Measurements from ENCODE around the gene RFTN1.
"Not testable (repeated sequence)": the region's sequence is repeated elsewhere in the genome, so short reads cannot be mapped to it uniquely, and the experiment has no call there.

The RFTN1 gene

DNA sequence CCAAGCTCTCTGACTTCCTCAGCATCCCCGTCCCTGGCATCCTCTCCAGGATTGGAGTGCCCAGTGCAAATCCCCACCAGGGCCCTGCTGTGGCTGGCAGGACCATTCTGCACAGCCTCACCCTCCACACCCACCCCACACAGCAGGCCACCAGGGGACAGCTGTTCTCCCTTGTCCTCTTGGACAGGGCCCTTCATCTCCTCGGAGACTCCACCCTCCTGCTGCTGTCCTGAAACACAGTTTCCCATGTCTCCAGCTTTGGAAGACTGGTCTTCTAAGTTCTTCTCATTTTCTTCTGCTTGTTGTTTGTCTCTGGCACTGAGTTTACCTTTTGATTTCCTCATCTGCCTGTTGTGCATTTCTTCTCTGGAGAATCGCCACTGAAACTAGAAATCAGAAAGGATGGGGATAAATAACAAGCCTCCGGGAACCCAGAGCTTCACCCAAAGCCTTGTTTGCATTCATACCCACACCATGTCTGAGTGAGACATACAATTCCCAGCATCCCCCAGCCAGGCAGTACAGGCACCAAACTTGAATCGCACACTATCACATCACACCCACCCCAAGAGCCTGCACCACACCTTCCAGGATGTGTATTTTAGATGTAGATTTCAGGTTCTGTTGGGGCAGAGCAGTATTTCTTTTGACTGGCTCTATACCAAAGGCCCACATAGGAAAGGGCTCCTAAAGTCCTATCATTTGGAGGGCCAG lies 196.5 kb downstream of the RFTN1 start:
- in situ Hi-C loops (cut with HindIII; ENCODE audit: low sequenced_read_pairs), result no loop called here

DNA sequence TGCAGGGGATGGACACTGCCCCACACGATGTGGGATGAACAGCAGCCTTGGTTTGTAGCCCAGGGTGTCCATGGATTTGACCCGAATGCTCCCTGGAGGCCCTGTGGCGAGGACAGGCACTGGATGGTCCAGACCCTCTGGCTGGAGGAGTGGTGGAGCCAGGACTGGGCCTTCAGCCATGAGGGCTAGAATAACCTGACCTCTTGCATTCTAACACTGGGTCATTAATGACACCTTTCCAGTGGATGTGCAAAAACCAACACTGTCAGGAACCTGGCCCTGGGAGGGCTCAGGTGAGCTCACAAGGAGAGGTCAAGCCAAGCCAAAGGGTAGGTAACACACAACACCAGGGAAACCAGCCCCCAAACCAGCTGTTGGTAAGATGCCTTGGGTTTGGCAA lies 197.1 kb downstream of the RFTN1 start:
- in situ Hi-C loops (cut with HindIII; ENCODE audit: low sequenced_read_pairs), result no loop called here

- in situ Hi-C loops (cut with HindIII; ENCODE audit: low sequenced_read_pairs), result no loop called here
Observed at GRCh38 chr3:16315623-16316022, 197.9 kb downstream of the RFTN1 start.

DNA sequence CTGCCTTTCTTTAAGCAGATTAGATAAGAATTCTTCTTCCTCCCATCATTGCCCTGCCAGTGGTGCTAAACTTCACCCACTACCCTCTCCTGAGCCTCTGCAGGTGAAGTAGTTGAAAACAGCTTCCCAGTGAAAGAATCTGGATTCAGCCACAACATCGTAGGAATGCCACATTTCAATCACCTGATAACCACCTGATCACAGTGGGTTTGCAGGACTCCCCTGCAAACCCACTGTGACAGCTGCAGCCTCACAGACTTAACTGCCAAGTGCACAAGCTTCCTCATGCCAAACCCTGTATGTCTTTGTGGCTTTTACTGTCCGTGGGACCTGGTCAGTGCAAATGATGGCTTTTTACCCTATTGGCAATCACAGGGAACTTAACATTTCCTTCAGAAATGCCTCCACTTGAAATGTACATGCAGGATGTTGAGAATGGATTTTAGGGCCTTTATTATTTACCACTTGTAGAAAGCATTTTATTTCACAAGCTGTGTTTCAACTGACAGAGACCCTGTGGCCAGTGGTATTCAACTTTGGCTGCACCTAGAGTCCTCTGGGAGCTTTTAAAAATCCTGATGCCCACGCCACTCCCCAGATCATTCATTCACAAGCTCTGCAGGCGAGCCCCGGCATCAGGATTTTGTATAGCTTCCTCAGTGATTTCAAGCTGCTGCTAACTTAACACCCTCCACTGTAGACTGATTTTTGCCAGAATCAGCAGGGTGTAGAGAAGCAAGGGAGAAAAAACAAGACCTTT lies 199.4 kb downstream of the RFTN1 start:
- in situ Hi-C loops (cut with HindIII; ENCODE audit: low sequenced_read_pairs), result no loop called here

DNA sequence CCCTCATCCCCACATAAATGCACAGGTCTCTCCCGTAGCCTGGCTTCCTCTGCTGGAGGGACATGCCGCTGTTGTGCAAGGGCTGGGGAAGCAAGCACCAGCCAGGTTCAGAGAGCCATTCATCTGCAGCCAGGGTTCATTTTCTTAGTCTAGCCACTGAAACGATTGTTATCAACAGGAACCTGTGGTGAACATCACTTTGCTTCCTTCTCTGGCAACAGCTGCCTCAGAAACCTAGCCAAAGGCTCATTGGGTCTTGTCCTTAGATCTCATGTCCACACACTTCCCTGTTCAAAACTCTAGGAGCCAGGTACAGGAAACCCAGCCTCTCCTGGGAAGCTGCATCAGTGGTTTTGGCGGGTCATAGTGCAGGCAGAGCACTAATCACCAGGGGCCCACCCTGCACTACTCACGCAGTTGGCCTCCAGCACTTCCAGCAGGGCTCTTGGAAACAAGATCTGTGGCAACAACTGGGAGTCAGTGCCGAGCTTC lies 201.5 kb downstream of the RFTN1 start:
- in situ Hi-C loops (cut with HindIII; ENCODE audit: low sequenced_read_pairs), result no loop called here

GRCh38 chr3:16310486-16310885 lies 203.0 kb downstream of the RFTN1 start:
- in situ Hi-C loops (cut with HindIII; ENCODE audit: low sequenced_read_pairs), result not testable (repeated sequence)

DNA sequence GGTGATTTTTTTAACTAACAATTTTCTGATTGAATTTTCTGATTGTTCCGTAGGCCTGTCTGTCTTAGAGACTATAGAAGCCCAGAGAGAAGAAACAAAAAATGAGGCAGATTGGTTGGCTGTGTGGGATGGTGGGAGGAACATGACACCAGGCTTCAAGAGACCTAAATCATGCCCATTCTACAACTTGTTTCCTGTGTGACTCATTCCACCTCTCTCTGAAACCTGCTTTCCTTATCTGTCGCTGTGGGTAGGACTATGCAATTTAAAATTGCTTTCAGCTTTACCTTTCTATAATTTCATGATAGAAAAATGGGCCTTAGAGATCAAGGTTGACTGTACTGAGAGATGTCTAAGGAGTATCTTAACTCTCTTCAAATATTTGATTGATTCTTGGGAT lies 203.9 kb downstream of the RFTN1 start:
- in situ Hi-C loops (cut with HindIII; ENCODE audit: low sequenced_read_pairs), result no loop called here

- in situ Hi-C loops (cut with HindIII; ENCODE audit: low sequenced_read_pairs), result no loop called here
Observed at GRCh38 chr3:16308727-16309126, 204.8 kb downstream of the RFTN1 start.

DNA sequence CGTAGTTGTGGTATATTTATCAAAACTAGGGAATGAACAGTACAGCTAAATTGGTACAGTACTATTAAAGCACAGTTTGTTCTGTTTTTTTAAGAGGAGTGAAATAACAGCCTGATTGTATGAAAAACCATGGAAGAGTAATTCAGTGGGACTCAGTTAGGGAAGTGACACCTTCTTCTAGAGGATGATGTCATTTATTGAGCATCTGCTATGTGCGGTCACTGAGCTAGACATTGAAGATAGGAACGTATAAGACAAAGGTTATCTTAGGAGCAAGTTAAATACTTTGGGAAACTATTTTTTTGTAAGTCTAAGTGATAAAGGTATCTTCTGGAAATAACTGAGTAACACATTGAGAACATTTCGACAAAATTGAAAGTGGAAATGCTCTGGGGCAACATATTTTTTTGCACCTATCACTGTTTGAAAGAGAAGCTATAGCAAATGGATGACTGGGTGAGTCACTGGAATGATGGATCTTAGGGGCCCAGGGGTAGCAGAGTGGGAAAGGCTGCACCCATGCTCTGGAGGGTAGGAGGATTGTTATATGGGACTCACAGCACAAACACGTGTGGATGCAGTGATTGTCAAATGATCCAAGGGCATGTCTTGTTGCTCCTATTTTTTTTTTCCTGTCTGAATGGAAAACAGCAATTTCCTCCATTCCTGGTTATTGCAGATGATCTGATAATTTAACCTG lies 205.5 kb downstream of the RFTN1 start:
- in situ Hi-C loops (cut with HindIII; ENCODE audit: low sequenced_read_pairs), result no loop called here

DNA sequence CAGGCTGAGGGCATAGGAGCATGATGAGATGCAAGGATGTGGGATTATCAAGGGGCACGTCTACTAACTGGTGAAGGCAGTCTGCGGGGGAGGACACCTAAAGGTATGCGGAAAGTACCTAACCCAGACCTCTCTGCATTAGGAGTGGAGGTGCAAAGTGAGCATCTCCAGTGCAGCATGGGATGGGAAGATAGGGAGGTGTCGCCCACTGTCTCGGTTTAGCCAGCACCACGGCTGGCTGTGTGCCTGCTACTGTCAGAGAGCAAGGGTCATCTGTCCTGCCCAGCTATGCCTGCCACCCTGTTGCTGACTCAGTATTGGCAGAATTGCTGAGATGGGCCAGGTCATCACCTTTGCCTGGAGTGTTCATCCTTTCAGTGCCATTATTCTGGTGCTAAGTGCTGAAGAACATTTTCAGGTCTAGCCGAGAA lies 208.4 kb downstream of the RFTN1 start:
- in situ Hi-C loops (cut with HindIII; ENCODE audit: low sequenced_read_pairs), result no loop called here

DNA sequence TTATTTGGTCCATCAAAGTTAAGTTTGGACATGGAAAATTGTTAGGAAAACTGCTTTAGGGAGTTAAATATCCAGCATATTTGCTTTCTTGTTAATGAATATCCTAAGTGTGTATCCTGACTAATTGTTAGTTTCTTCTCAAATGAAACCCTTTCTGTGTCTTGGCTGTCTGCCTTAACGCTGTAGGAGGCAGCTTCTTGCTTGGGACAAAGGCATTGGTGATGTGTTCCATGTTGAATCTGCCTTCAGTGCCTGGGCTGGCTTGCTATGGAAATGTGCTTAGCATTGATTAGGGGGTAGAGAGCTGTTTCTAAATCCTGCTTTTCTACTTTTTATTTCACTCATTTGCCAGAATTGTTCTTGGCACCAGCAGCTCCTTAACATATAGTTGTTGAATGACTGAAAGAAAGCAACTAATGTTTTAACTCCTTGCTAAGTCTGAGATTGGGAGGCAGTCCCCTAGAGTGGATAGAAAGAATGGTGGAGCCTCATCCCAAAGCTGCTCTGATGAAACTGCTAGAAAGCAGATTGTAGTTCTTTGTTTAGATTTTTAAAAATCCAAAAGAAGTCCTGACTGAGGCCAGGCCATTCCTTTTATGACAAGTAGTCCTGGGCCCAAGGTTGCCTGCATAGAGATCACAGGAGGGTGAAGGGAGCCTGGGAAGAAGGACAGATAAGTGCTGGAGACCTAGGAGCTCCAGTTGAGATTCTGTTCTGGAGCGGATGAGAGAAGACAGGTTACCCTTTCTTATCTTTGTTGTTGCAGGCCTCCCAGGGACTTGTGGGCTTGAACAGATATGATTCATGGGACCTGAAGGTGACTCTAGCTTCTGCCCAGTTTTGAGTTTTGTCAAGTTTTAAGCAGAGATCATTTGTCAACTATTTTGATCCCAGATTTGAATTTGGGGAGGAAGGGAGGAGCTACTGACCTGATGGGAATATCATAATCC lies 209.2 kb downstream of the RFTN1 start:
- in situ Hi-C loops (cut with HindIII; ENCODE audit: low sequenced_read_pairs), result no loop called here

GRCh38 chr3:16303037-16303575 lies 210.4 kb downstream of the RFTN1 start:
- in situ Hi-C loops (cut with HindIII; ENCODE audit: low sequenced_read_pairs), result no loop called here

GRCh38 chr3:16302082-16302631 lies 211.3 kb downstream of the RFTN1 start:
- in situ Hi-C loops (cut with HindIII; ENCODE audit: low sequenced_read_pairs), result no loop called here

- in situ Hi-C loops (cut with HindIII; ENCODE audit: low sequenced_read_pairs), result no loop called here
Observed at GRCh38 chr3:16301507-16301906, 212.0 kb downstream of the RFTN1 start.

- in situ Hi-C loops (cut with HindIII; ENCODE audit: low sequenced_read_pairs), result no loop called here
Observed at GRCh38 chr3:16300881-16301359, 212.6 kb downstream of the RFTN1 start.

GRCh38 chr3:16300307-16300706 lies 213.2 kb downstream of the RFTN1 start:
- in situ Hi-C loops (cut with HindIII; ENCODE audit: low sequenced_read_pairs), result no loop called here

DNA sequence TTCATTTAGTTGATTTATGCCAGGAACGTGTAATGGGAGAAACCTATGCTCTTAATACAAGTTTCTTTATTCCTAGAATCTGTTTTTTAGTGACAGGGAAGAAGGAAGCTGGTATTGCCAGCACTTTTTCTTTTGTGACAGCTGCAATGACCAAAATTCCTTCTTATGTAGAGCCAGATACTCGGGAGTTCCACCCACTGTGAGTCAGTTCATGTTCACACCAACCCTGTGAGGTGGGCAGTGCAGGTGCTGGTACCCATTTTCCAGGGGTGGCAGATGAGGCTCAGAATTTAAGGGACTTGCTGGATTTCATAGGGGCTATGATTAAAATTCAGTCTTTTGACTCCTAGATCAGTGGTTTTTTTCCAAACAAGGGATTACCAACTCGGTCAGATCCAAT lies 213.8 kb downstream of the RFTN1 start:
- in situ Hi-C loops (cut with HindIII; ENCODE audit: low sequenced_read_pairs), result no loop called here

DNA sequence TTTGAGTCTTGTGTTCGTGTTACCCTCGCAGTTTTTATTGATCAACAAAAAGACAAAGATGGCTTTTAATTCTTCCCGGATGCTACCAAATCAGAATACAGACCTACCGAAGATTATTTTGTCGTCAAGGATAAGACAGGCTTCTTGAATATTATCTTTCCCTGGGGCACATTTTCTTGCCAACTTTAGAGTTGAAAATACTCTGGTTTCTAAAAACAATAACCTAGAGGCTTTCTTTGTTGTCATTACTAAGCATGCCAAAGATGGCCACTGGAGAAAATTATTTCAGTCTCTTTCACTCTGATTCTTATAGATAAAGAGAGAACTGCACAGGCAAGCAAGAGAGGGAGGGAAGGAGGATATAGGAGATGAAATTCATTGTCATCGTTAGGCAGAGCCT lies 214.6 kb downstream of the RFTN1 start:
- in situ Hi-C loops (cut with HindIII; ENCODE audit: low sequenced_read_pairs), result no loop called here

GRCh38 chr3:16297997-16298885 lies 215.3 kb downstream of the RFTN1 start:
- in situ Hi-C loops (cut with HindIII; ENCODE audit: low sequenced_read_pairs), result no loop called here

Measured in endothelial cell of hepatic sinusoid (primary cell).